MCF 10A (cell line): ENCODE results near the gene HOXD12. TPM values are rescaled to one million over a fixed set of nuclear protein-coding genes. Genes with fewer than 3 reads are reported as not detected.

ENCODE experiments used
- BruUV-seq: library from RNA; stranded (reverse); fragments of 400-500 nt; replicated peaks from 2 replicates; lab custom pipeline; 2021; lab: Mats Ljungman, UMichigan
- CTCF ChIA-PET: fragments of 300-600 bp; sonication (Branson Sonifier 250); formaldehyde crosslinking; extraction: SDS; loops from one replicate; lab custom pipeline; 2021; ENCODE audit warnings: antibody characterized with exemption, inconsistent platforms; lab: Yijun Ruan, JAX
- POLR2A ChIA-PET: fragments of 300-600, 350-650 bp; sonication (Branson Sonifier 250); formaldehyde crosslinking; extraction: SDS; loops from one replicate; lab custom pipeline; 2020; ENCODE audit warnings: antibody characterized with exemption, inconsistent platforms; lab: Yijun Ruan, JAX
- DNase-seq: peaks from one replicate; pipeline ENCODE4 v3.0.0-alpha.2; 2018; ENCODE audit not compliant: unreplicated experiment
- H3K27ac Mint-ChIP-seq: one replicate; pipeline ENCODE4 v1.8.0; 2022; ENCODE audit warnings: mild to moderate bottlenecking, low read depth, mixed read lengths; ENCODE audit not compliant: unreplicated experiment
- H3K27me3 Mint-ChIP-seq: one replicate; pipeline ENCODE4 v1.8.0; 2022; ENCODE audit warnings: mixed read lengths; ENCODE audit not compliant: insufficient read depth, unreplicated experiment
- H3K36me3 Mint-ChIP-seq: one replicate; pipeline ENCODE4 v1.8.0; 2022; ENCODE audit warnings: mild to moderate bottlenecking, moderate library complexity, mixed read lengths; ENCODE audit not compliant: insufficient read depth, unreplicated experiment
- H3K4me1 Mint-ChIP-seq: one replicate; pipeline ENCODE4 v1.8.0; 2022; ENCODE audit warnings: mixed read lengths; ENCODE audit not compliant: insufficient read depth, unreplicated experiment
- H3K4me3 Mint-ChIP-seq: one replicate; pipeline ENCODE4 v1.8.0; 2022; ENCODE audit warnings: mild to moderate bottlenecking, moderate library complexity, mixed read lengths; ENCODE audit not compliant: unreplicated experiment
- H3K9me3 Mint-ChIP-seq: one replicate; pipeline ENCODE4 v1.8.0; 2022; ENCODE audit warnings: mixed read lengths; ENCODE audit not compliant: unreplicated experiment
- intact Hi-C: fragments of 100-400 bp; cut with micrococcal nuclease; formaldehyde crosslinking; loops from 2 replicates; pipeline ENCODE4 v1.14.1; 2022
- total RNA-seq: library from RNA; stranded (reverse); gene quantifications from 2 replicates; pipeline ENCODE4 v1.2.3, GENCODE V29; 2022
- TF ChIP-seq, protein P1 (sequence below): fragments of 200-600 bp; IDR thresholded peaks from one replicate; pipeline ENCODE4 v1.8.0; 2022; ENCODE audit warnings: antibody characterized with exemption, mild to moderate bottlenecking; ENCODE audit not compliant: unreplicated experiment

The HOXD12 gene
- total RNA-seq, 1 experiment from 2014 or later, result not detected

DNA sequence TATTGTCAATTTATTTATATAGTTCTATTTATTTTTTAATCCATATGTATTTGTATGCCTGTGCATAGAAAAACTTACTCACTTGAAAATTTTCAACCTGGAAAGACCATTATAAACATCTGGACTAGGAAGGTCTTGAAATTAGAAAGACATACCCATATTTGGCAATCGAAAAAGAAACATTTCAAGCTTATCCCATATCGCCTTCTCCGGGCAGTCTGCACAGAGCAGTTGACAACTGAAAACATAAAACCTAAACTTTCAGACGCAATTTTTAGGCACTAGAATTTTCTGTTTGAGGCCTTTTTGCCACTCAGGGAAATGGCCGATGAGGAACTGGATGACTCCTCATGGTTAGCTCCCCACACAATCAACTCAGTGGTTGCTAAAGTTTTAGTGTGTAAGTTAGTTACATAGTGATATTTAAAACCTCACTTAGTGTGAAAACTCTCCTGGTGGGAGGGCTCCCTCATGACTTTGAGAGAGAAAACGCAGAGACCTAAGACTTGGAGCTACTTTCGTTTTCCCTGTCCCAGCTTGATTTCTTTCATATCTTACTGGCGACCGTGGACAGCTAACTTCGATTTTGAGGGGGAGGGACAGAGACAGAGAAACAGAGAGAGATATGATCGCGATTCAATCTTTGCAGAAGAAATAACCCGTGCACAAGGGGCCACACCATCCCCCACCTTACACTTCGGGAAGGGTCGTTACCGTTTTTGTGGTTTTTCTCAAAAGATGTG is 3.2 kb upstream of the HOXD12 start:
- TF ChIP-seq, protein P1, sequence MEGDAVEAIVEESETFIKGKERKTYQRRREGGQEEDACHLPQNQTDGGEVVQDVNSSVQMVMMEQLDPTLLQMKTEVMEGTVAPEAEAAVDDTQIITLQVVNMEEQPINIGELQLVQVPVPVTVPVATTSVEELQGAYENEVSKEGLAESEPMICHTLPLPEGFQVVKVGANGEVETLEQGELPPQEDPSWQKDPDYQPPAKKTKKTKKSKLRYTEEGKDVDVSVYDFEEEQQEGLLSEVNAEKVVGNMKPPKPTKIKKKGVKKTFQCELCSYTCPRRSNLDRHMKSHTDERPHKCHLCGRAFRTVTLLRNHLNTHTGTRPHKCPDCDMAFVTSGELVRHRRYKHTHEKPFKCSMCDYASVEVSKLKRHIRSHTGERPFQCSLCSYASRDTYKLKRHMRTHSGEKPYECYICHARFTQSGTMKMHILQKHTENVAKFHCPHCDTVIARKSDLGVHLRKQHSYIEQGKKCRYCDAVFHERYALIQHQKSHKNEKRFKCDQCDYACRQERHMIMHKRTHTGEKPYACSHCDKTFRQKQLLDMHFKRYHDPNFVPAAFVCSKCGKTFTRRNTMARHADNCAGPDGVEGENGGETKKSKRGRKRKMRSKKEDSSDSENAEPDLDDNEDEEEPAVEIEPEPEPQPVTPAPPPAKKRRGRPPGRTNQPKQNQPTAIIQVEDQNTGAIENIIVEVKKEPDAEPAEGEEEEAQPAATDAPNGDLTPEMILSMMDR, result no peak
- peaks cover 55% of the 10 kb centered on the region for H3K27me3 Mint-ChIP-seq
- H3K36me3 Mint-ChIP-seq, result no peaks in the 10 kb centered on the region
- intact Hi-C loops, result loop anchor here (2.0 to 5.0 kb wide), 4 partner anchors 406 to 1394 kb away; no protein-coding TSS in a partner anchor
- peaks cover 13% of the 10 kb centered on the region for H3K4me1 Mint-ChIP-seq
- peak overlapping the region; percentile 71 for H3K27ac Mint-ChIP-seq
- ChIA-PET POLR2A (interaction anchor here (0.7 to 2.0 kb wide), 9 partner anchors 10 to 928 kb away, joined by 3 to 5 read pairs (median 4); partner anchors contain the start of gene ATF2), CTCF (interaction anchor here (0.6 to 4.6 kb wide), 49 partner anchors 8 to 1791 kb away, joined by 3 to 43 read pairs (median 4); no protein-coding TSS in a partner anchor)
- H3K4me3 Mint-ChIP-seq, result peak overlapping the region; percentile 77
- BruUV-seq, result no TSS peak
- DNase-seq, result peak; percentile 56
- H3K9me3 Mint-ChIP-seq, result no peaks in the 10 kb centered on the region

DNA sequence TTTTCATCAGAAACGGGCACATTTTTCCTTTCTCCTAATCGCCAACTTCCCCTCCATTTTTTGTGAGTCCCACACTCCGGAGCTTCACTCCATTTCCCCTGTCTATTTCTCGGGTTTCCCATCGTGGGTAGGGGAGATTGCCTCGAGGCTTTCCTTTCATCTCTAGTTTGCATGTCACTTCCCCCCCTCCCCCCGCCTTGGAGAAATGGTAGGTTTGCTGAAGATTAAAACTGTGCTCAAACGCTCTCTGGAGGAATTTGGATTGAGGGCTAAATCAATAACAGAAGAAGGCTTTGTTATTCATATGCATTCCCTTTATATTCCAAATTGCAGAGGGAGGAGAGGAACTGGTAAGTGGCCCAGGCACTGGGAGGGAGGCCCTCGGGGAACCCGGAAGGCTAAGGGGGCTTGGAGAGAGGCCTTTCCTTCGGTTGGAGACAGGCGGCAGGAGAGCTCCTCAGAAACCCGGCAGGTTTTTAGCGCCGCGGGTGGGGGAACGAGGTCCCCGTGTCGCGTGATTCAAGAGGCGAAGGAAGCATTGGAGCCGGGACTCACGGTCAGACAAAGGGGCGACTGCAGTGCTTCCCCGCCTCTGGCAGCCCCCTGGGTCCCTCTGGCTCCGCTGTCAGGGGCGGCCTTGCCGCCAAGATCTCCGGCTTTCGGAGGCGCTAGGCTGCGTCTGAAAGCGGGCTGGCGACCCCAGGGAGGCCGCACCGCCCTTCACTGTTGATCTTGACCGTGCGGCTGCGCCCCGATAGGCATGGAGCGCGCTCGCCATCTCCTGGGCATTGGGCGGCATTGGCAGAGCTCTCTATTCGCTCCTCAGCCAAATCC is 2.4 kb upstream of the HOXD12 start:
- Mint-ChIP-seq H3K9me3 (no peaks in the 10 kb centered on the region), H3K4me3 (peak overlapping the region; percentile 77), H3K27ac (peak overlapping the region; percentile 71), H3K27me3 (peaks cover 47% of the 10 kb centered on the region), H3K36me3 (no peaks in the 10 kb centered on the region), H3K4me1 (peaks cover 13% of the 10 kb centered on the region)
- POLR2A ChIA-PET, result interaction anchor here (0.5 to 2.0 kb wide), 13 partner anchors 9 to 1398 kb away, joined by 3 to 5 read pairs (median 4); partner anchors contain the start of gene ATF2
- BruUV-seq, result no TSS peak
- TF ChIP-seq, protein P1, result peak; percentile 92
- DNase-seq, result peak; percentile 89
- intact Hi-C loops, result loop anchor here (1.0 to 5.0 kb wide), 8 partner anchors 406 to 1395 kb away; no protein-coding TSS in a partner anchor
- CTCF ChIA-PET, result interaction anchor here (0.6 to 4.6 kb wide), 72 partner anchors 8 to 1557 kb away, joined by 3 to 43 read pairs (median 4); partner anchors contain the start of gene HOXD11

DNA sequence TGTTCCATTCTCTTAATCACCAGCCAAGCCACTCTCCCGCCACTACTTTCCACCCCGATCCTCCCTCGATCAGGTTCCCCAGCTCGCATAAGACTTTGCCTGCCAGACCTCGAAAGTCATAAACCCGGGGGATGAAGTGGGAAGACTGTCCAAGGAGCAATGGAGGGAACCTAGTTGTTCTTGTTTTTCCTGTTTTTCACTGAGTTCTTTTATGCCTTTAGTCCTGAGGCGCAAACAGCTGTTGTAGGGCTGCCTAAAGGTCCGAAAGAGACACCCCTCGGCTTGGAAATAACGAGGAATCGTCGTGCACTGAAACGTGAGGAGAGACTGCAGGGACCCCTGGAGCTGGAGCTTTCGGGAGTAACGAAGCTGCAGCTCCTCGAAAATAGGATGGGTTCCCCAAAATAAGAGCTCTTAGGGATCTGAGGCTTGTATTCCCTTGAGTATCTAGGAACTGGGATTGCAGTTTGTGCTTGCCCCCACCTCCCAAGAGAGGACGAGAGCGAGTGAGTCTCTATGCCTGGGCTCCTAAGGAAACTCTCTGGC is 1.7 kb upstream of the HOXD12 start:
- no peaks in the 10 kb centered on the region for H3K36me3 Mint-ChIP-seq
- POLR2A ChIA-PET, result interaction anchor here (0.9 to 2.0 kb wide), 9 partner anchors 9 to 1398 kb away, joined by 3 to 5 read pairs (median 4); no protein-coding TSS in a partner anchor
- no peak overlapping the region for H3K27ac Mint-ChIP-seq
- H3K27me3 Mint-ChIP-seq, result peaks cover 45% of the 10 kb centered on the region
- TF ChIP-seq, protein P1, result no peak
- CTCF ChIA-PET, result interaction anchor here (0.6 to 4.6 kb wide), 51 partner anchors 9 to 1612 kb away, joined by 3 to 43 read pairs (median 4); partner anchors contain the start of gene HOXD11
- DNase-seq, result no peak
- H3K9me3 Mint-ChIP-seq, result no peaks in the 10 kb centered on the region
- peaks cover 13% of the 10 kb centered on the region for H3K4me1 Mint-ChIP-seq
- H3K4me3 Mint-ChIP-seq, result peak overlapping the region; percentile 77
- intact Hi-C loops, result loop anchor here (1.0 to 5.0 kb wide), 8 partner anchors 407 to 1396 kb away; no protein-coding TSS in a partner anchor
- BruUV-seq, result no TSS peak
